ENCODE measurements around the gene IQGAP2.

The IQGAP2 gene

DNA sequence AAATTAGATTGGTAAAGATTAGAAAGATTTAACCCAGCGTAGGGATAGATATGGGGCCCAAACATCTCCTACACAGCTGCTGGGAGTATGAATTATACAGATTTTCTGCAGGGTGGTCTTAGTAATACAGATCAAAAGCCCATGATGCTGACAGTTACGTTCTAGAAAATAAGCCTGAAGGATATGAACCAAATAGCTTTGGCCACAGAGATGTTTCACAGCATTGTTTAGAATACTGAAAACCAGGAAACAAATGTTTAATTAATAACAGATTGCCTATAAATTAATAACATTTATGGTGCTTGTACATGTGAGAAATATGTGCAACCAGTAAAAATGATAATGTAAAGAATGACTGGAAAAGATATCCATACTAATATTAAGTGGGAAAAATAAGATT, 195.4 kb downstream of the IQGAP2 start:
- no peaks in the 10 kb centered on the region for H3F3A ChIP-seq (ENCODE audit: insufficient read depth)
- no peaks in the 10 kb centered on the region for H3K9me2 ChIP-seq (replicated peaks; ENCODE audit: insufficient read depth, low read length)
- H3K79me2 ChIP-seq (ENCODE audit: insufficient read depth, low read length), result no peaks in the 10 kb centered on the region
- no peak overlapping the region for H3K4me3 ChIP-seq (ENCODE audit: insufficient read depth, low read length, poor library complexity, severe bottlenecking)
- TF ChIP-seq CTCF (IDR thresholded peaks at IDR 0.05; ENCODE audit: insufficient read depth, low read length, poor library complexity, severe bottlenecking) (no peak), EZH2phosphoT487 (conservative IDR thresholded peaks at IDR 0.05; ENCODE audit: low read length) (no peak)
- no peak overlapping the region for H3K9ac ChIP-seq (ENCODE audit: low read length)
- no peak overlapping the region for H3K27ac ChIP-seq (ENCODE audit: low read depth, low read length)
- no peak overlapping the region for H2AFZ ChIP-seq (ENCODE audit: low read depth, low read length, severe bottlenecking)
- H3K36me3 ChIP-seq (ENCODE audit: low read length), result no peaks in the 10 kb centered on the region
- H3K4me2 ChIP-seq (ENCODE audit: low read depth, low read length, poor library complexity, severe bottlenecking), result no peak overlapping the region
- H3K27me3 ChIP-seq (ENCODE audit: low read length), result no peaks in the 10 kb centered on the region
- no peaks in the 10 kb centered on the region for H3K9me3 ChIP-seq (ENCODE audit: insufficient read depth, low read length)
- H4K20me1 ChIP-seq (ENCODE audit: low read depth, low read length), result no peaks in the 10 kb centered on the region

DNA sequence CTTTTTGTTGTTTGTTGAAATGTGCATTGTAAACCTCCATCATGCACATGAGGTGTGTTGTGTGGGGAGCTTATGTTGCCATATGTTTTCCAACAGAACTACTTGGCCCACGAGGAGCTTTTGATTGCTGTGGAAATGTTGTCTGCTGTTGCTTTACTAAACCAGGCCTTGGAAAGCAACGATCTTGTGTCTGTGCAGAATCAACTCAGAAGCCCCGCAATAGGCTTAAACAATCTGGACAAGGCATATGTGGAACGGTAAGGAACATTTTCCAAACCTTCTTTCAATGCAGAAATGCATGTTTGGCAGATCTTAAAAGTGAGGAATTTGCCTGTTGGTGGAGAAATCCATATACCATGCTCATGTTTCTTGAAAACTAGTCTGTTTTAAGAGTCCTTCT, 197.6 kb downstream of the IQGAP2 start:
- Histone ChIP-seq H3K27ac (ENCODE audit: low read depth, low read length) (no peak overlapping the region), H3K36me3 (ENCODE audit: low read length) (no peaks in the 10 kb centered on the region), H4K20me1 (ENCODE audit: low read depth, low read length) (no peaks in the 10 kb centered on the region), H2AFZ (ENCODE audit: low read depth, low read length, severe bottlenecking) (no peak overlapping the region), H3K9me3 (ENCODE audit: insufficient read depth, low read length) (no peaks in the 10 kb centered on the region), H3F3A (ENCODE audit: insufficient read depth) (no peaks in the 10 kb centered on the region), H3K4me2 (ENCODE audit: low read depth, low read length, poor library complexity, severe bottlenecking) (no peak overlapping the region), H3K9me2 (replicated peaks; ENCODE audit: insufficient read depth, low read length) (no peaks in the 10 kb centered on the region), H3K4me3 (ENCODE audit: insufficient read depth, low read length, poor library complexity, severe bottlenecking) (no peak overlapping the region), H3K79me2 (ENCODE audit: insufficient read depth, low read length) (no peaks in the 10 kb centered on the region), H3K9ac (ENCODE audit: low read length) (no peak overlapping the region), H3K27me3 (ENCODE audit: low read length) (no peaks in the 10 kb centered on the region)
- TF ChIP-seq EZH2phosphoT487 (conservative IDR thresholded peaks at IDR 0.05; ENCODE audit: low read length) (no peak), CTCF (IDR thresholded peaks at IDR 0.05; ENCODE audit: insufficient read depth, low read length, poor library complexity, severe bottlenecking) (no peak)

DNA sequence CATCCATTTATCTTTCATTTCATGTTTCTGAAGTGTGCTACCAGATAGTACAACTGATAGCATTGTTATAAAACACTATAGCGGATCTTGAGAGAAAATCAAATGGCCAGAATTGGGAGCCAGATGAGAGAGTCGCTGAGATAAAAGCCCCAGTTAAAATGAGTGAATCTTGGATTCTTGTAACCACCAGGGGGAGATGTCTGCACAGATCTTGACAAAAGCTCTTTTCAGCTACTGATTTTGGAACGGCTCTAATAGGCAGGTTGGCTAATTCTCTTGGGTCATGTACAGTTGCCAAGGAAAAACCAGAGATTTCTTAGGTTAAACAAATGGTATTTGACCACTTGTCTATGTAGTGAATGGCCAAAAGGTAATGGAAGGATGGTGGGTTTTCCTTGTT, 198.4 kb downstream of the IQGAP2 start:
- no peak overlapping the region for H3K27ac ChIP-seq (ENCODE audit: low read depth, low read length)
- no peaks in the 10 kb centered on the region for H4K20me1 ChIP-seq (ENCODE audit: low read depth, low read length)
- H3K79me2 ChIP-seq (ENCODE audit: insufficient read depth, low read length), result no peaks in the 10 kb centered on the region
- no peak overlapping the region for H3K9ac ChIP-seq (ENCODE audit: low read length)
- H3F3A ChIP-seq (ENCODE audit: insufficient read depth), result no peaks in the 10 kb centered on the region
- no peaks in the 10 kb centered on the region for H3K9me2 ChIP-seq (replicated peaks; ENCODE audit: insufficient read depth, low read length)
- TF ChIP-seq CTCF (IDR thresholded peaks at IDR 0.05; ENCODE audit: insufficient read depth, low read length, poor library complexity, severe bottlenecking), result peak; percentile 37
- TF ChIP-seq EZH2phosphoT487 (conservative IDR thresholded peaks at IDR 0.05; ENCODE audit: low read length), result no peak
- no peak overlapping the region for H2AFZ ChIP-seq (ENCODE audit: low read depth, low read length, severe bottlenecking)
- H3K9me3 ChIP-seq (ENCODE audit: insufficient read depth, low read length), result no peaks in the 10 kb centered on the region
- no peak overlapping the region for H3K4me2 ChIP-seq (ENCODE audit: low read depth, low read length, poor library complexity, severe bottlenecking)
- no peaks in the 10 kb centered on the region for H3K36me3 ChIP-seq (ENCODE audit: low read length)
- no peak overlapping the region for H3K4me3 ChIP-seq (ENCODE audit: insufficient read depth, low read length, poor library complexity, severe bottlenecking)
- no peaks in the 10 kb centered on the region for H3K27me3 ChIP-seq (ENCODE audit: low read length)

Data from SU-DHL-6 (cell line).